Measurements from ENCODE around the gene SFN.

- no peak for TF ChIP-seq CTCF (IDR thresholded peaks at IDR 0.05 in 4 of 5, conservative IDR thresholded peaks at IDR 0.05 in 1 of 5)
- TF ChIP-seq POLR2A (IDR thresholded peaks at IDR 0.05), result no peak
These were observed 48.6 kb upstream of the SFN start for GRCh38 chr1:26814377-26814776.
